ENCODE measurements around the gene UBE2H.
A peak's percentile ranks its signal among the peaks of the same experiment; 100 is the strongest.

Gene UBE2H

GRCh38 chr7:129782818-129783583 is 169.8 kb downstream of the UBE2H start:
- no peak overlapping the region for H3K27ac ChIP-seq (replicated peaks)
- no peak for DNase-seq (ENCODE audit: low read depth in 1 of 2, low spot score in 1 of 2)
- TF ChIP-seq REST (IDR thresholded peaks at IDR 0.05; ENCODE audit: insufficient replicate concordance, low read depth) (no peak), POLR2AphosphoS5 (IDR thresholded peaks at IDR 0.05; ENCODE audit: low read depth) (no peak), SPI1 (IDR thresholded peaks at IDR 0.05; ENCODE audit: borderline replicate concordance, low read depth) (no peak), GABPA (IDR thresholded peaks at IDR 0.05; ENCODE audit: low read depth) (no peak)
- TF ChIP-seq, protein P1, sequence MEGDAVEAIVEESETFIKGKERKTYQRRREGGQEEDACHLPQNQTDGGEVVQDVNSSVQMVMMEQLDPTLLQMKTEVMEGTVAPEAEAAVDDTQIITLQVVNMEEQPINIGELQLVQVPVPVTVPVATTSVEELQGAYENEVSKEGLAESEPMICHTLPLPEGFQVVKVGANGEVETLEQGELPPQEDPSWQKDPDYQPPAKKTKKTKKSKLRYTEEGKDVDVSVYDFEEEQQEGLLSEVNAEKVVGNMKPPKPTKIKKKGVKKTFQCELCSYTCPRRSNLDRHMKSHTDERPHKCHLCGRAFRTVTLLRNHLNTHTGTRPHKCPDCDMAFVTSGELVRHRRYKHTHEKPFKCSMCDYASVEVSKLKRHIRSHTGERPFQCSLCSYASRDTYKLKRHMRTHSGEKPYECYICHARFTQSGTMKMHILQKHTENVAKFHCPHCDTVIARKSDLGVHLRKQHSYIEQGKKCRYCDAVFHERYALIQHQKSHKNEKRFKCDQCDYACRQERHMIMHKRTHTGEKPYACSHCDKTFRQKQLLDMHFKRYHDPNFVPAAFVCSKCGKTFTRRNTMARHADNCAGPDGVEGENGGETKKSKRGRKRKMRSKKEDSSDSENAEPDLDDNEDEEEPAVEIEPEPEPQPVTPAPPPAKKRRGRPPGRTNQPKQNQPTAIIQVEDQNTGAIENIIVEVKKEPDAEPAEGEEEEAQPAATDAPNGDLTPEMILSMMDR (IDR thresholded peaks at IDR 0.05; ENCODE audit: insufficient read depth, low read length): no peak
- H3K4me3 ChIP-seq (replicated peaks; ENCODE audit: insufficient read depth, low read length): no peak overlapping the region
- H3K27me3 ChIP-seq (ENCODE audit: insufficient read depth, poor library complexity, severe bottlenecking): peaks cover 82% of the 10 kb centered on the region

GRCh38 chr7:129781928-129782817 is 170.6 kb downstream of the UBE2H start:
- no peak for TF ChIP-seq SPI1 (IDR thresholded peaks at IDR 0.05; ENCODE audit: borderline replicate concordance, low read depth)
- Histone ChIP-seq H3K4me3 (replicated peaks; ENCODE audit: insufficient read depth, low read length) (no peak overlapping the region), H3K27me3 (ENCODE audit: insufficient read depth, poor library complexity, severe bottlenecking) (peaks cover 90% of the 10 kb centered on the region), H3K27ac (replicated peaks) (no peak overlapping the region)
- DNase-seq (ENCODE audit: low read depth in 1 of 2, low spot score in 1 of 2): no peak

DNA sequence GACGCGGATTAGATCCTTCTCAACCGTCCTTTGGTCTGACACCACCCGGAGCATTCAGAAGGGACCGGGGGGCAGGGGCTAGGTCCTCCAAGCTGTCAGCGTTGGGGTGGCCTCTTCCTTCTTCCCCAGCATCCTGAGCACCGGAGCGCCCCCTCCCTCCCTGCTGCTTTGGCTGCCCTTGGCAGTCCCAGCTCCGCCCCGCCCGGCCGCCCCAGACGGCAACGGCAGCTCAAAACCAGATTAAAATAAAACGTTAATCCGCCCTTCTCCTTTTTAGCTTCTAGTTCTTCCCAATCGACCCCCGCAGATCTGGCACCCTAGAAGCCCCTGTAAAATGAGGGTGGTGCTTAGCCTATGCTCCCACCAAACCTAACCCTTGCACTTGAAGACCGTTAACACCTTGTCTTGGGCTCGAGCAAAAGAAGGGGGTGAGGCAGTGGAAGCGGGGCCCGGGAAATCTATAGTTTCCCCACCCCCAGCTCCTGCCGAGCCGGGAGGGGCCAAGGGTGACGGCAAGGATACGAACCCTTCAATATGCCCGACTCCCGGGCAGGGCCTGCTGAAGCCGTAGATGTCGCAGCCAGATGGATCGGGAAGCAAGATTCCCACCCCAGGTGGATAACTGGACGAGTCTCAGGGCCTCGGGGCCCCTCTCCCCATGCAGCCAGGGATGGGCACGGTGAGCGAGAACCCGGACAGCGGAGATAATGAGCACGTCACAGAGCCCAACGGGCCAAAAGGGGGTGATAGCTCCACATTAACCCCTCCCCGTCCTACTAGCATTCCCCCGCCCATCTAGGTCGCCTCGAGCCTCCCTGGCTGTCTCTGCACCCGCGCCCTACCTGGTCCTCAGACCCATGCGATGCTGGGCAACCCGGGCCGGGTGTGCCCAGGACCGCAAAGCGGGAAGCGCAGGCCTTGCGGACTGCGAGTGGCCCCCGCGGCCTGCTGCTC is 171.5 kb downstream of the UBE2H start:
- peak in 1 of 2 experiments; percentile 26 for DNase-seq (ENCODE audit: low read depth in 1 of 2, low spot score in 1 of 2)
- Histone ChIP-seq H3K27ac (replicated peaks) (no peak overlapping the region), H3K4me3 (replicated peaks; ENCODE audit: insufficient read depth, low read length) (peak overlapping the region; percentile 48), H3K27me3 (ENCODE audit: insufficient read depth, poor library complexity, severe bottlenecking) (peaks cover 88% of the 10 kb centered on the region)
- TF ChIP-seq, protein P1 (IDR thresholded peaks at IDR 0.05; ENCODE audit: insufficient read depth, low read length): no peak
- TF ChIP-seq POLR2AphosphoS5 (IDR thresholded peaks at IDR 0.05; ENCODE audit: low read depth): no peak
- no peak for TF ChIP-seq GABPA (IDR thresholded peaks at IDR 0.05; ENCODE audit: low read depth)
- no peak for TF ChIP-seq SPI1 (IDR thresholded peaks at IDR 0.05; ENCODE audit: borderline replicate concordance, low read depth)
- no peak for TF ChIP-seq REST (IDR thresholded peaks at IDR 0.05; ENCODE audit: insufficient replicate concordance, low read depth)
